HEK293 (cell line): ENCODE results near the gene RPGRIP1L.

Experiments
- ZBTB1 ChIP-seq: fragments of 450-650 bp; formaldehyde crosslinking; IDR thresholded peaks from 2 replicates; pipeline ENCODE4 v1.5.1; 2016; ENCODE audit warnings: missing biosample characterization, missing genetic modification characterization
- ZBTB8A ChIP-seq: fragments of 450-650 bp; formaldehyde crosslinking; IDR thresholded peaks from 2 replicates; pipeline ENCODE4 v1.5.1; 2016; ENCODE audit warnings: missing biosample characterization, missing genetic modification characterization
- ZNF140 ChIP-seq: fragments of 450-650 bp; formaldehyde crosslinking; IDR thresholded peaks from 2 replicates; pipeline ENCODE4 v1.5.1; 2016; ENCODE audit warnings: missing biosample characterization, missing genetic modification characterization
- ZNF624 ChIP-seq: fragments of 450-650 bp; formaldehyde crosslinking; IDR thresholded peaks from 2 replicates; pipeline ENCODE4 v1.5.1; 2017; ENCODE audit warnings: missing biosample characterization, missing genetic modification characterization
- ZNF768 ChIP-seq: fragments of 450-650 bp; formaldehyde crosslinking; IDR thresholded peaks from 2 replicates; pipeline ENCODE4 v1.5.1; 2018; ENCODE audit warnings: missing biosample characterization, mild to moderate bottlenecking, missing genetic modification characterization
- TF ChIP-seq, protein P1 (sequence below): fragments of 450-650 bp; formaldehyde crosslinking; IDR thresholded peaks from 2 replicates; pipeline ENCODE4 v1.5.1; 2016; ENCODE audit warnings: missing biosample characterization, missing genetic modification characterization
- TF ChIP-seq, protein P2 (sequence below): fragments of 450-650 bp; formaldehyde crosslinking; IDR thresholded peaks from 2 replicates; pipeline ENCODE4 v1.5.1; 2017; ENCODE audit warnings: missing biosample characterization, missing genetic modification characterization
- TF ChIP-seq, protein P3 (sequence below): fragments of 450-650 bp; formaldehyde crosslinking; IDR thresholded peaks from 2 replicates; pipeline ENCODE4 v1.5.0; 2017; ENCODE audit warnings: missing biosample characterization, missing genetic modification characterization, borderline replicate concordance

DNA sequence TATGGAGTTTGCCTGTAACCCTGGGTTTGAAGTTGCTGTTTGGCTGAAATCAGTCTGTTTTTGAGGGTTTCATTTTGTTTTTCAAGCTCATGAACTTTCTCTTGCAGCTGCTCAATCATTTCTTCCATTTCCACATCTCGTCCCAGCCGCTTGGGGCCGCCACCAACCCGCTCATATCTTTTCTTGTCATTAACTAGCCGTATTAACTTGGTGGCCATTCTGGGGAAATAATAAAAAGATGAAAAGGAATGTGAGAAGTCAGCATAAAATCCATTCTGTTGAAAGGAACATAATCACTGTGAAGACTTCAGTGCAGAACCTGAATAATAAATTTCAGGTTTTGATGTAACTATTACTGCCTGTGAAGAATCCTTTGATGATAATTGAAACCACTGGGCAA, 11.5 kb downstream of the RPGRIP1L start:
- TF ChIP-seq, protein P1, sequence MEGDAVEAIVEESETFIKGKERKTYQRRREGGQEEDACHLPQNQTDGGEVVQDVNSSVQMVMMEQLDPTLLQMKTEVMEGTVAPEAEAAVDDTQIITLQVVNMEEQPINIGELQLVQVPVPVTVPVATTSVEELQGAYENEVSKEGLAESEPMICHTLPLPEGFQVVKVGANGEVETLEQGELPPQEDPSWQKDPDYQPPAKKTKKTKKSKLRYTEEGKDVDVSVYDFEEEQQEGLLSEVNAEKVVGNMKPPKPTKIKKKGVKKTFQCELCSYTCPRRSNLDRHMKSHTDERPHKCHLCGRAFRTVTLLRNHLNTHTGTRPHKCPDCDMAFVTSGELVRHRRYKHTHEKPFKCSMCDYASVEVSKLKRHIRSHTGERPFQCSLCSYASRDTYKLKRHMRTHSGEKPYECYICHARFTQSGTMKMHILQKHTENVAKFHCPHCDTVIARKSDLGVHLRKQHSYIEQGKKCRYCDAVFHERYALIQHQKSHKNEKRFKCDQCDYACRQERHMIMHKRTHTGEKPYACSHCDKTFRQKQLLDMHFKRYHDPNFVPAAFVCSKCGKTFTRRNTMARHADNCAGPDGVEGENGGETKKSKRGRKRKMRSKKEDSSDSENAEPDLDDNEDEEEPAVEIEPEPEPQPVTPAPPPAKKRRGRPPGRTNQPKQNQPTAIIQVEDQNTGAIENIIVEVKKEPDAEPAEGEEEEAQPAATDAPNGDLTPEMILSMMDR (tag by site-specific recombination): no peak
- TF ChIP-seq, protein P2, sequence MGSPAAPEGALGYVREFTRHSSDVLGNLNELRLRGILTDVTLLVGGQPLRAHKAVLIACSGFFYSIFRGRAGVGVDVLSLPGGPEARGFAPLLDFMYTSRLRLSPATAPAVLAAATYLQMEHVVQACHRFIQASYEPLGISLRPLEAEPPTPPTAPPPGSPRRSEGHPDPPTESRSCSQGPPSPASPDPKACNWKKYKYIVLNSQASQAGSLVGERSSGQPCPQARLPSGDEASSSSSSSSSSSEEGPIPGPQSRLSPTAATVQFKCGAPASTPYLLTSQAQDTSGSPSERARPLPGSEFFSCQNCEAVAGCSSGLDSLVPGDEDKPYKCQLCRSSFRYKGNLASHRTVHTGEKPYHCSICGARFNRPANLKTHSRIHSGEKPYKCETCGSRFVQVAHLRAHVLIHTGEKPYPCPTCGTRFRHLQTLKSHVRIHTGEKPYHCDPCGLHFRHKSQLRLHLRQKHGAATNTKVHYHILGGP (tag by site-specific recombination): no peak
- TF ChIP-seq ZNF768 (tag by site-specific recombination) (no peak), ZNF140 (tag by site-specific recombination) (no peak), ZNF624 (tag by site-specific recombination) (no peak), ZBTB8A (tag by site-specific recombination) (no peak), ZBTB1 (tag by site-specific recombination) (no peak)
- TF ChIP-seq, protein P3, sequence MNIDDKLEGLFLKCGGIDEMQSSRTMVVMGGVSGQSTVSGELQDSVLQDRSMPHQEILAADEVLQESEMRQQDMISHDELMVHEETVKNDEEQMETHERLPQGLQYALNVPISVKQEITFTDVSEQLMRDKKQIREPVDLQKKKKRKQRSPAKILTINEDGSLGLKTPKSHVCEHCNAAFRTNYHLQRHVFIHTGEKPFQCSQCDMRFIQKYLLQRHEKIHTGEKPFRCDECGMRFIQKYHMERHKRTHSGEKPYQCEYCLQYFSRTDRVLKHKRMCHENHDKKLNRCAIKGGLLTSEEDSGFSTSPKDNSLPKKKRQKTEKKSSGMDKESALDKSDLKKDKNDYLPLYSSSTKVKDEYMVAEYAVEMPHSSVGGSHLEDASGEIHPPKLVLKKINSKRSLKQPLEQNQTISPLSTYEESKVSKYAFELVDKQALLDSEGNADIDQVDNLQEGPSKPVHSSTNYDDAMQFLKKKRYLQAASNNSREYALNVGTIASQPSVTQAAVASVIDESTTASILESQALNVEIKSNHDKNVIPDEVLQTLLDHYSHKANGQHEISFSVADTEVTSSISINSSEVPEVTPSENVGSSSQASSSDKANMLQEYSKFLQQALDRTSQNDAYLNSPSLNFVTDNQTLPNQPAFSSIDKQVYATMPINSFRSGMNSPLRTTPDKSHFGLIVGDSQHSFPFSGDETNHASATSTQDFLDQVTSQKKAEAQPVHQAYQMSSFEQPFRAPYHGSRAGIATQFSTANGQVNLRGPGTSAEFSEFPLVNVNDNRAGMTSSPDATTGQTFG (tag by site-specific recombination): no peak
